Measurements from ENCODE around the gene PCSK9.
"Not testable (repeated sequence)": the region's sequence is repeated elsewhere in the genome, so short reads cannot be mapped to it uniquely, and the experiment has no call there.

The PCSK9 gene

DNA sequence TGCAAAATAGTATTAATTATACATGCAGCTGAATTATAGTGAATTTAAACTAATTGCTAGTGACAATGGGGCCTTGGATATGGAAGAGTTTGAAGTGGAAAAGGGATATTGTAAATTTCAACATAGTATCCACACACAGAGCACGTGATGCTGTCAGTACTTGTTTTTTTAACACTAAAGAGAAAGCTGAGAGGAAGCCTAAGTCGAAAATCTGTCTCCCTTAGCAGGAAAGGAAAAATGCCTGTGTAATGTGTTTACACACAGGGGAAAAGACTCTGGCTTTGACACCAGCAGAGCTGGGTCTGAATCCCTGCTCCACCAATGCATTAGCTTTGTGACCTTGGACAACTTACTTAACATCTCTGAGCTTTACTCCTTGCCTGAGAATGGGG is 42.6 kb downstream of the PCSK9 start:
- DNase-seq = no peak

DNA sequence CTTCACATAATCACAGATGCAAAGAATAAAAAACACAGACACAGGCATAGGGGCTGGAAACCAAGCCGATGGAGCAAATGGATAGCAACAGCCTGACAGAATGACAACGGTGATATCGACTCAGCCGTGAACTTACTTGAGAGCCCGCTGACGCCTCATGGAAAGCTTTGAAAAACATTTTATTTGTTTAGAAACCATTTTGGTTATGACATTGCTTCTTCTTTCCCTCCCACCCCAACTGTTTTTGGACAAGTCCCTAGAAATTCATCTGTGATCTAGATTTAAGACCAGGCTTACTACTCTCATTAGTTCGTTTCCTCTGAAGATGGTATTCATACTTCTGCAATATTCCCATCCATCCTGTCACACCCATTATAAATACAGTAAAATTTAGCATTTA is 44.9 kb downstream of the PCSK9 start:
- no peak for DNase-seq

DNA sequence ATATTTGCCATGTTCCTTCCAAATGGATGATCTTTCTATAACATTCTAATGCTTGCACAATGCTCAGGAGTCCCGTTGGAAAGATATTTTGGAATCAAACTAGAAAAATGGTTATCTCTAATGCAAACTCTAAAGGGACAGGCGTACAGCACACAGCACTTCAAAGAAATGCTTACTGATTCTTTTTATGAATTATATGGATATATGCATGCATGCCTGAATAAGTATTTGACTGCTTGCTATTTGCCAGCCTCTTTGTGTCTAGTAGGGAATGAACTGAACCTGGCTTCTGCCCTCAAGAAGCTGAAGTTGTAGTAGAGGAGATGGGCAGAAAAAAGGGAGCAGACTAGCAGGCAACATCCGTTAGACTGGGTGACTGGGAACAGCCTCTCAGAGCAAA is 48.1 kb downstream of the PCSK9 start:
- no peak for DNase-seq

DNA sequence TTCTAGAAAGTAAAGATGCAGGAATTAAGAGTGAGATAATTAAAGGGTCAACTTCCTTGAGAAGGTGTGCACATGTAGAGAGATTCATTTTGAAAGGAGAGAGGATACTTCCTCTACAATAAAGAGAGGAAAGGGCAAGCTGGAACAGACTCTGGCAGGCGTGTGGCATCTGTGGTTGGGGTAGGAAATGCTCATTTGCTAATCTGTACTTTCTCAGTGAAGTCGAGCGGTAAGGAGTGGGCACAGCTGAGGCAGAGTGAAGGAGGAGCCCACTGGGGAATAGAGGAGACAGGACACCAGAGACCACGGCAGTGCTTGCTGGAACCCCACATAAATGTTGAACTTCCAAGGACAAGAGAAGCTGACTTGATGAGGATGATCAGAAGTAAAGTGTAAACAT is 49.1 kb downstream of the PCSK9 start:
- DNase-seq = no peak

DNA sequence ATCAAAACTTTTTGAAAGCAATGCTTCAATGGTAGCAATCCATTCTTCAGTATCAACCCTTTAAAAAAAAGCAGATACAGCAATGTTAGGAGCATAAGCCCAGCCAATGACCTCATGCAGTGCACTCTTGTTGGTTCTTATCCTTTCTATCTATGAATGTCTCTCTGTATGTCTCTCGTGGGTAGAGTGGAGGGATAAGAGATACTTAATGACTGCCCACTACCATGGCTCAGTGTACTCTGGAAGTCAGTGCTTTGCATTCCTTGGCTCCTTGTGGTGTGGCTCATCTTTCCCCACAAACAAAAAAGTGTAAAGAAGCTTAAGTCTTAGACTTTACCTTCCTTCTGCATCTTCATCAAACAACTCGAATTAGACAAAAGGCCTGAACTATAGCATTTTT is 50.3 kb downstream of the PCSK9 start:
- DNase-seq = no peak

DNA sequence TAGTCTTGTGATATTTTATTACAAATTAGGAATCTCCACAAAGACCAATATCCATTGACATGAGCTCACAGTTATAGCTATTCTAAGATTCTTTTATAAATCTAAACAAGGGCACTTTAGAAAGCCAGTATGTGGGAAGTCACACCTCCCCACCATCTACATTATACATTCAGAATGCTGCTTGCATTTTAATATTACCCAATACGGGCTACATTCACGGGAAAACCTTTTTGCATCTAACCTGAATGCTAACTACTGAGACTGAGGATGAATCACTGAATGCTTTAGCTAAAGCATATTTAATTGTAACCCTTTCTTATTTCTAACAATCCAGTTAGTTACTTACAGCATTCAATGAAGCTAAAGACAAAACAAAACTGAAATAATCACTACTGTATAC is 53.1 kb downstream of the PCSK9 start:
- DNase-seq = no peak

DNA sequence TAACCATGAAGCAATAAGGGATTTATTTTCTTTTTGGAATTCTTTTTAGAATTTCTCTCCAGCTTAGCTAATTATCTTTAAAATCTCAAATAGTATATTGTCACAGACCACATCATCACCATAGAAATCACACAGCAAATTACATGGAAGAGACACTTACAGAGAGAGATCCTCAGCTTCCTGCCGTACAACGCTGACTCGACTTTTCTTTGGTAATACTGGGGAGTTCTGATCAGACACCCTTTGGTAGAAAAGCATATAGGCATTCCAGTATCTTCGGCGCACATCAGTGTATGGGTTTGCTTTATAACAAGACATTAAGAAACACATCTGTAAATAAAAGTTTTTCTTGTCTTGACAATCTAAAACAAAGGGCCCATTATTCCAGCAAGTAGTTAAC is 55.7 kb downstream of the PCSK9 start:
- no peak for DNase-seq

DNA sequence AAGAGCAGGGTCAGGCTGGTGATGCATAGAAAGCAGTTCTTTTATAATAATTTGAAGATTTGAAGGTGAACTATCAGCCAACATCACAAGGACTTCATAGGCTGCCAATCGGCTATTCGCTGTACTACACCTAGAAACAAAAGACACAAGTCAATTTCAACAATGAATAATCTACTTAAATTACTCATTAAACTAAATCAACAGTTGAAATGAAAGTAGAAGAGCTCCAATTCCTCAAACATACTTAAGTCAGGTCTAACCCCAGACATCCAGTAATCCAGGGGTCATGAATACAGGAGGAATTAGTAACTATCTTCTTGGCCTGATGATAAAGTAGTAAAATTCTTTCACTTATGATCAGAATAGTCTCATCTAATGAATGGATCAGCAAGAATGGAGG is 64.5 kb downstream of the PCSK9 start:
- no peak for DNase-seq

DNA sequence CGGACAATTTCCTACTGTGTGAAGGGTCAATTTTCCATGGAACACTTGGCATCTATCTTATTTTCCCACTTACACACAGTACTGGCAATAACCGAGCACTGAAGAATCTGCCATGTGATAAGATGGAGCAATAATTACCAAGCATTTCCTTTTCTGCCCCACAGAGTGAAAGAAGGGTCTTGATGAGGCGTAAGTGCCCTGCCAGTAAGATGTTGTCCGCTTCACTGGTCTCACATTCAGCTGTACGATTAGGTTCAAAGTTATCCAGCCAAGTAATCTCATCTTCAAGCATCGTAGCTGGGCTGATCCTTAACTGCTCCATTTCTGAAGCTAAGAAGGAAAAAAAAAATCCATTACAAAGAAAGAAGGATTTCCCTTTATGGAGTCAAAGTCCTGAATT is 67.8 kb downstream of the PCSK9 start:
- DNase-seq = no peak

DNA sequence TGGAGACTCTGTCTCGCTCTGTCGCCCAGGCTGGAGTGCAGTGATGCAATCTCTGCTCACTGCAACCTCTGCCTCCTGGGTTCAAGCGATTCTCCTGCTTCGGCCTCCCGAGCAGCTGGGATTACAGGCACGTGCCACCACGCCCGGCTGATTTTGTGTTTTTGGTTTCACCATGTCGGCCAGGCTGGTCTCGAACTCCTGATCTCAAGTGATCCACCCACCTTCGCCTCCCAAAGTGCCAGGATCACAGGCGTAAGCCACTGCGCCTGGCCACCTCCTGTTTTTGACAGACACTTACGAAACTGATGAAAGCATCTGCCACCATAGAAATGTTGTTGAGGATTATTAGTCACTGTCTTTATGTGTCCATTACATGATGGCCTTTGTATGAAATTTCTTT is 69.7 kb downstream of the PCSK9 start:
- DNase-seq = not testable (repeated sequence)
